GM23338 (cell line): ENCODE results near the gene GNA12. TPM values are rescaled to one million over a fixed set of nuclear protein-coding genes. Genes with fewer than 3 reads are reported as not detected.
A peak's percentile ranks its signal among the peaks of the same experiment; 100 is the strongest.

ENCODE experiments used
- ATAC-seq: fragments of 200-7000 bp; cut with Tn5 transposase; 3 replicates; pipeline ENCODE4 v1.9.1; 2020
- DNase-seq: peaks from one replicate; pipeline ENCODE4 v3.0.0-alpha.2; 2015; ENCODE audit warnings: low spot score
- H2AFZ ChIP-seq: fragments of 200-600 bp; sonication (generic); 2 replicates; pipeline ENCODE4 v1.8.0; 2016; ENCODE audit warnings: antibody characterized with exemption, mild to moderate bottlenecking, moderate library complexity
- H3F3A ChIP-seq: fragments of 200-600 bp; sonication (generic); replicated peaks from 2 replicates; pipeline ENCODE4 v1.8.0; 2017; ENCODE audit warnings: antibody characterized with exemption, mixed run types, low read depth
- H3K27ac ChIP-seq: fragments of 200-600 bp; sonication (generic); 2 replicates; pipeline ENCODE4 v1.6.1; 2016; ENCODE audit warnings: low read depth
- H3K27me3 ChIP-seq: fragments of 200-600 bp; sonication (generic); 2 replicates; pipeline ENCODE4 v1.8.0; 2016; ENCODE audit warnings: mild to moderate bottlenecking, mixed run types, moderate library complexity; ENCODE audit not compliant: insufficient read depth
- H3K36me3 ChIP-seq: fragments of 200-600 bp; sonication (generic); 2 replicates; pipeline ENCODE4 v1.8.0; 2016; ENCODE audit warnings: mild to moderate bottlenecking; ENCODE audit not compliant: insufficient read depth
- H3K4me1 ChIP-seq: fragments of 200-600 bp; sonication (generic); 2 replicates; pipeline ENCODE4 v1.8.0; 2016; ENCODE audit warnings: mild to moderate bottlenecking, moderate library complexity; ENCODE audit not compliant: insufficient read depth
- H3K4me2 ChIP-seq: fragments of 200-600 bp; sonication (generic); 2 replicates; pipeline ENCODE4 v1.7.1; 2017; ENCODE audit warnings: mixed run types
- H3K4me3 ChIP-seq: fragments of 200-600 bp; sonication (generic); 2 replicates; pipeline ENCODE4 v1.6.1; 2016; ENCODE audit warnings: mixed run types
- H3K79me2 ChIP-seq: fragments of 200-600 bp; sonication (generic); replicated peaks from 2 replicates; pipeline ENCODE4 v1.8.0; 2017; ENCODE audit warnings: mild to moderate bottlenecking; ENCODE audit not compliant: insufficient read depth
- H3K9me2 ChIP-seq: fragments of 200-600 bp; sonication (generic); 2 replicates; pipeline ENCODE4 v1.8.0; 2017; ENCODE audit not compliant: insufficient read depth
- H4K20me1 ChIP-seq: fragments of 200-600 bp; sonication (generic); replicated peaks from 2 replicates; pipeline ENCODE4 v1.8.0; 2017; ENCODE audit warnings: mild to moderate bottlenecking; ENCODE audit not compliant: insufficient read depth
- H3K27ac Mint-ChIP-seq: 2 replicates; pipeline ENCODE4 v1.8.0; 2020; ENCODE audit warnings: inconsistent platforms, mild to moderate bottlenecking, moderate library complexity, mixed read lengths
- H3K27me3 Mint-ChIP-seq: 3 replicates; pipeline ENCODE4 v1.8.0; 2022; ENCODE audit warnings: low read depth, mild to moderate bottlenecking, moderate library complexity, mixed read lengths, inconsistent platforms; ENCODE audit not compliant: insufficient read depth, poor library complexity
- H3K36me3 Mint-ChIP-seq: 3 replicates; pipeline ENCODE4 v1.8.0; 2021; ENCODE audit warnings: low read depth, mild to moderate bottlenecking, inconsistent platforms, moderate library complexity, mixed read lengths
- H3K4me1 Mint-ChIP-seq: 3 replicates; pipeline ENCODE4 v1.8.0; 2020; ENCODE audit warnings: mild to moderate bottlenecking, inconsistent platforms, mixed read lengths
- H3K4me3 Mint-ChIP-seq: 3 replicates; pipeline ENCODE4 v1.8.0; 2021; ENCODE audit warnings: moderate library complexity, mild to moderate bottlenecking, inconsistent platforms, mixed read lengths
- H3K9me3 Mint-ChIP-seq: 3 replicates; pipeline ENCODE4 v1.8.0; 2020; ENCODE audit warnings: moderate library complexity, mild to moderate bottlenecking, inconsistent platforms, mixed read lengths
- CREB1 ChIP-seq: fragments of 250-450 bp; sonication (Bioruptor Pico); IDR thresholded peaks from 2 replicates; pipeline ENCODE4 v1.5.0; 2020; ENCODE audit warnings: low read depth, mild to moderate bottlenecking, moderate library complexity
- EZH2phosphoT487 ChIP-seq: fragments of 200-600 bp; sonication (generic); IDR thresholded peaks from one replicate; pipeline ENCODE4 v1.8.1; 2018; ENCODE audit warnings: antibody characterized with exemption; ENCODE audit not compliant: unreplicated experiment
- JUNB ChIP-seq: IDR thresholded peaks from one replicate; pipeline ENCODE4 v1.6.1; 2016; ENCODE audit warnings: antibody characterized with exemption; ENCODE audit not compliant: unreplicated experiment
- NANOG ChIP-seq: IDR thresholded peaks from 2 replicates; pipeline ENCODE4 v1.6.1; 2016; ENCODE audit warnings: antibody characterized with exemption, borderline replicate concordance
- POLR2AphosphoS5 ChIP-seq: IDR thresholded peaks from 2 replicates; pipeline ENCODE4 v1.6.1; 2016; ENCODE audit warnings: antibody characterized with exemption, low read depth
- STAT1 ChIP-seq: IDR thresholded peaks from one replicate; pipeline ENCODE4 v1.6.1; 2016; ENCODE audit warnings: antibody characterized with exemption; ENCODE audit not compliant: unreplicated experiment
- ZNF114 ChIP-seq: fragments of 250-450 bp; sonication (Bioruptor Pico); IDR thresholded peaks from 2 replicates; pipeline ENCODE4 v1.5.0; 2020; ENCODE audit warnings: mild to moderate bottlenecking, moderate library complexity
- ZNF331 ChIP-seq: fragments of 250-450 bp; sonication (Bioruptor Pico); IDR thresholded peaks from 2 replicates; pipeline ENCODE4 v1.5.0; 2020; ENCODE audit warnings: low read depth, mild to moderate bottlenecking, moderate library complexity
- polyA plus RNA-seq: library from polyadenylated mRNA; unstranded; fragments of >200 nt; fragmentation: Nextera tagmentation; extraction: Ambion mirVana; gene quantifications from 2 replicates; pipeline ENCODE4 v1.2.1, GENCODE V29; 2016
- total RNA-seq: library from RNA; depleted of rRNA; stranded (reverse); fragments of >200 nt; shearing (Covaris generic); gene quantifications from 2 replicates; pipeline ENCODE4 v1.2.3, GENCODE V29; 2014
- TF ChIP-seq, protein P1 (sequence below): IDR thresholded peaks from one replicate; pipeline ENCODE4 v1.6.1; 2018; ENCODE audit warnings: antibody characterized with exemption; ENCODE audit not compliant: unreplicated experiment
- TF ChIP-seq, protein P2 (sequence below): IDR thresholded peaks from 2 replicates; pipeline ENCODE4 v1.6.1; 2016; ENCODE audit warnings: antibody characterized with exemption
- TF ChIP-seq, protein P3 (sequence below): fragments of 250-450 bp; sonication (Bioruptor Pico); IDR thresholded peaks from 2 replicates; pipeline ENCODE4 v1.5.0; 2020; ENCODE audit warnings: mild to moderate bottlenecking, moderate library complexity
- TF ChIP-seq, protein P4 (sequence below), 2 experiments: fragments of 200-600 bp in 1 of 2; sonication (generic) in 1 of 2; conservative IDR thresholded peaks; 2 replicates each; pipeline versions ENCODE4 v1.5.1 to v1.6.1; 2016 to 2017; ENCODE audit warnings: antibody characterized with exemption in 2 of 2, low read depth in 2 of 2, mild to moderate bottlenecking in 2 of 2, moderate library complexity in 1 of 2

Gene GNA12
- total and polyA plus RNA-seq, 2 experiments from 2014 or later = 24.0 to 87.7 TPM

DNA sequence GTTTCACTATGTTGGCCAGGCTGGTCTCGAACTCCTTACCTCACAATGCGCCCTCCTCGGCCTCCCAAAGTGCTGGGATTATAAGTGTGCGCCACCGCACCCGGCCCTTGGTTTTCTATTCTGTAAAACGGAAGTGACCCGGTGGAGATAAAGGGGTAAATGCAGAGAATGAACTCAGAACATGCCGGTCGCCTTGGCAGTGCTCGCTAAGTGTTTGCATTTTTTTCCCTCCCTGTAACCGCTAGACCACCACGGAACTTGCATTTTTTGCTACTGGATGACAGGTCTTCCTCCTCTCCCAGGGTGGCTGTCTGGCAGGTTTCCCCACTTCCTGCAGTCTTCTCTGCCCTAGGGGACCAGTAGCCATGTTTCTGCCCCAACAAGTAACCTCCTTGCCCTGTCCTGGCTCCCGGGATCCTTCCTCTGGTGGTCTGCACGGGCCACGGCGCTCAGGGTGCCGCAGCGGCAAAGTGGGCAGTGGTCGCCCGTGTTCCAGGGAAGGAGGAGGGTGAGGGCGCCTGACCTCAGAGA, 18.8 kb upstream of the GNA12 start:
- Histone ChIP-seq H3K4me3 (no peak overlapping the region), H3K4me2 (no peak overlapping the region), H3K27ac (no peak overlapping the region), H2AFZ (peak overlapping the region; percentile 95), H4K20me1 (no peaks in the 10 kb centered on the region), H3K9me2 (no peaks in the 10 kb centered on the region), H3K36me3 (no peaks in the 10 kb centered on the region), H3F3A (0 out of 2 replicates have a peak, but pooled peaks cover 7% of the 10 kb centered on the region), H3K79me2 (no peaks in the 10 kb centered on the region), H3K4me1 (peaks cover 13% of the 10 kb centered on the region; the same call in 1 of the 2 replicates), H3K27me3 (no peaks in the 10 kb centered on the region)
- no peak overlapping the region for H3K4me3 Mint-ChIP-seq
- no peaks in the 10 kb centered on the region for H3K36me3 Mint-ChIP-seq
- no peaks in the 10 kb centered on the region for H3K9me3 Mint-ChIP-seq
- peaks cover 14% of the 10 kb centered on the region for H3K4me1 Mint-ChIP-seq
- peaks cover 7% of the 10 kb centered on the region for H3K27me3 Mint-ChIP-seq
- peak overlapping the region; percentile 72; the same call in 1 of the 2 replicates for H3K27ac Mint-ChIP-seq
- TF ChIP-seq EZH2phosphoT487 (no peak), ZNF331 (no peak), STAT1 (no peak), JUNB (no peak), NANOG (no peak), ZNF114 (CRISPR knock-in tag) (no peak), CREB1 (no peak), POLR2AphosphoS5 (no peak)
- TF ChIP-seq, protein P1, sequence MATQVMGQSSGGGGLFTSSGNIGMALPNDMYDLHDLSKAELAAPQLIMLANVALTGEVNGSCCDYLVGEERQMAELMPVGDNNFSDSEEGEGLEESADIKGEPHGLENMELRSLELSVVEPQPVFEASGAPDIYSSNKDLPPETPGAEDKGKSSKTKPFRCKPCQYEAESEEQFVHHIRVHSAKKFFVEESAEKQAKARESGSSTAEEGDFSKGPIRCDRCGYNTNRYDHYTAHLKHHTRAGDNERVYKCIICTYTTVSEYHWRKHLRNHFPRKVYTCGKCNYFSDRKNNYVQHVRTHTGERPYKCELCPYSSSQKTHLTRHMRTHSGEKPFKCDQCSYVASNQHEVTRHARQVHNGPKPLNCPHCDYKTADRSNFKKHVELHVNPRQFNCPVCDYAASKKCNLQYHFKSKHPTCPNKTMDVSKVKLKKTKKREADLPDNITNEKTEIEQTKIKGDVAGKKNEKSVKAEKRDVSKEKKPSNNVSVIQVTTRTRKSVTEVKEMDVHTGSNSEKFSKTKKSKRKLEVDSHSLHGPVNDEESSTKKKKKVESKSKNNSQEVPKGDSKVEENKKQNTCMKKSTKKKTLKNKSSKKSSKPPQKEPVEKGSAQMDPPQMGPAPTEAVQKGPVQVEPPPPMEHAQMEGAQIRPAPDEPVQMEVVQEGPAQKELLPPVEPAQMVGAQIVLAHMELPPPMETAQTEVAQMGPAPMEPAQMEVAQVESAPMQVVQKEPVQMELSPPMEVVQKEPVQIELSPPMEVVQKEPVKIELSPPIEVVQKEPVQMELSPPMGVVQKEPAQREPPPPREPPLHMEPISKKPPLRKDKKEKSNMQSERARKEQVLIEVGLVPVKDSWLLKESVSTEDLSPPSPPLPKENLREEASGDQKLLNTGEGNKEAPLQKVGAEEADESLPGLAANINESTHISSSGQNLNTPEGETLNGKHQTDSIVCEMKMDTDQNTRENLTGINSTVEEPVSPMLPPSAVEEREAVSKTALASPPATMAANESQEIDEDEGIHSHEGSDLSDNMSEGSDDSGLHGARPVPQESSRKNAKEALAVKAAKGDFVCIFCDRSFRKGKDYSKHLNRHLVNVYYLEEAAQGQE = no peak
- TF ChIP-seq, protein P2, sequence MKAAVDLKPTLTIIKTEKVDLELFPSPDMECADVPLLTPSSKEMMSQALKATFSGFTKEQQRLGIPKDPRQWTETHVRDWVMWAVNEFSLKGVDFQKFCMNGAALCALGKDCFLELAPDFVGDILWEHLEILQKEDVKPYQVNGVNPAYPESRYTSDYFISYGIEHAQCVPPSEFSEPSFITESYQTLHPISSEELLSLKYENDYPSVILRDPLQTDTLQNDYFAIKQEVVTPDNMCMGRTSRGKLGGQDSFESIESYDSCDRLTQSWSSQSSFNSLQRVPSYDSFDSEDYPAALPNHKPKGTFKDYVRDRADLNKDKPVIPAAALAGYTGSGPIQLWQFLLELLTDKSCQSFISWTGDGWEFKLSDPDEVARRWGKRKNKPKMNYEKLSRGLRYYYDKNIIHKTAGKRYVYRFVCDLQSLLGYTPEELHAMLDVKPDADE = no peak
- TF ChIP-seq, protein P3, sequence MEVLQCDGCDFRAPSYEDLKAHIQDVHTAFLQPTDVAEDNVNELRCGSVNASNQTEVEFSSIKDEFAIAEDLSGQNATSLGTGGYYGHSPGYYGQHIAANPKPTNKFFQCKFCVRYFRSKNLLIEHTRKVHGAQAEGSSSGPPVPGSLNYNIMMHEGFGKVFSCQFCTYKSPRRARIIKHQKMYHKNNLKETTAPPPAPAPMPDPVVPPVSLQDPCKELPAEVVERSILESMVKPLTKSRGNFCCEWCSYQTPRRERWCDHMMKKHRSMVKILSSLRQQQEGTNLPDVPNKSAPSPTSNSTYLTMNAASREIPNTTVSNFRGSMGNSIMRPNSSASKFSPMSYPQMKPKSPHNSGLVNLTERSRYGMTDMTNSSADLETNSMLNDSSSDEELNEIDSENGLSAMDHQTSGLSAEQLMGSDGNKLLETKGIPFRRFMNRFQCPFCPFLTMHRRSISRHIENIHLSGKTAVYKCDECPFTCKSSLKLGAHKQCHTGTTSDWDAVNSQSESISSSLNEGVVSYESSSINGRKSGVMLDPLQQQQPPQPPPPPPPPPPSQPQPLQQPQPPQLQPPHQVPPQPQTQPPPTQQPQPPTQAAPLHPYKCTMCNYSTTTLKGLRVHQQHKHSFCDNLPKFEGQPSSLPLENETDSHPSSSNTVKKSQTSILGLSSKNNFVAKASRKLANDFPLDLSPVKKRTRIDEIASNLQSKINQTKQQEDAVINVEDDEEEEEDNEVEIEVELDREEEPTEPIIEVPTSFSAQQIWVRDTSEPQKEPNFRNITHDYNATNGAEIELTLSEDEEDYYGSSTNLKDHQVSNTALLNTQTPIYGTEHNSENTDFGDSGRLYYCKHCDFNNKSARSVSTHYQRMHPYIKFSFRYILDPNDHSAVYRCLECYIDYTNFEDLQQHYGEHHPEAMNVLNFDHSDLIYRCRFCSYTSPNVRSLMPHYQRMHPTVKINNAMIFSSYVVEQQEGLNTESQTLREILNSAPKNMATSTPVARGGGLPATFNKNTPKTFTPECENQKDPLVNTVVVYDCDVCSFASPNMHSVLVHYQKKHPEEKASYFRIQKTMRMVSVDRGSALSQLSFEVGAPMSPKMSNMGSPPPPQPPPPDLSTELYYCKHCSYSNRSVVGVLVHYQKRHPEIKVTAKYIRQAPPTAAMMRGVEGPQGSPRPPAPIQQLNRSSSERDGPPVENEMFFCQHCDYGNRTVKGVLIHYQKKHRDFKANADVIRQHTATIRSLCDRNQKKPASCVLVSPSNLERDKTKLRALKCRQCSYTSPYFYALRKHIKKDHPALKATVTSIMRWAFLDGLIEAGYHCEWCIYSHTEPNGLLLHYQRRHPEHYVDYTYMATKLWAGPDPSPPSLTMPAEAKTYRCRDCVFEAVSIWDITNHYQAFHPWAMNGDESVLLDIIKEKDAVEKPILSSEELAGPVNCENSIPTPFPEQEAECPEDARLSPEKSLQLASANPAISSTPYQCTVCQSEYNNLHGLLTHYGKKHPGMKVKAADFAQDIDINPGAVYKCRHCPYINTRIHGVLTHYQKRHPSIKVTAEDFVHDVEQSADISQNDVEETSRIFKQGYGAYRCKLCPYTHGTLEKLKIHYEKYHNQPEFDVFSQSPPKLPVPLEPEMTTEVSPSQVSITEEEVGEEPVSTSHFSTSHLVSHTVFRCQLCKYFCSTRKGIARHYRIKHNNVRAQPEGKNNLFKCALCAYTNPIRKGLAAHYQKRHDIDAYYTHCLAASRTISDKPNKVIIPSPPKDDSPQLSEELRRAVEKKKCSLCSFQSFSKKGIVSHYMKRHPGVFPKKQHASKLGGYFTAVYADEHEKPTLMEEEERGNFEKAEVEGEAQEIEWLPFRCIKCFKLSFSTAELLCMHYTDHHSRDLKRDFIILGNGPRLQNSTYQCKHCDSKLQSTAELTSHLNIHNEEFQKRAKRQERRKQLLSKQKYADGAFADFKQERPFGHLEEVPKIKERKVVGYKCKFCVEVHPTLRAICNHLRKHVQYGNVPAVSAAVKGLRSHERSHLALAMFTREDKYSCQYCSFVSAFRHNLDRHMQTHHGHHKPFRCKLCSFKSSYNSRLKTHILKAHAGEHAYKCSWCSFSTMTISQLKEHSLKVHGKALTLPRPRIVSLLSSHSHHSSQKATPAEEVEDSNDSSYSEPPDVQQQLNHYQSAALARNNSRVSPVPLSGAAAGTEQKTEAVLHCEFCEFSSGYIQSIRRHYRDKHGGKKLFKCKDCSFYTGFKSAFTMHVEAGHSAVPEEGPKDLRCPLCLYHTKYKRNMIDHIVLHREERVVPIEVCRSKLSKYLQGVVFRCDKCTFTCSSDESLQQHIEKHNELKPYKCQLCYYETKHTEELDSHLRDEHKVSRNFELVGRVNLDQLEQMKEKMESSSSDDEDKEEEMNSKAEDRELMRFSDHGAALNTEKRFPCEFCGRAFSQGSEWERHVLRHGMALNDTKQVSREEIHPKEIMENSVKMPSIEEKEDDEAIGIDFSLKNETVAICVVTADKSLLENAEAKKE (CRISPR knock-in tag) = no peak
- TF ChIP-seq, protein P4, sequence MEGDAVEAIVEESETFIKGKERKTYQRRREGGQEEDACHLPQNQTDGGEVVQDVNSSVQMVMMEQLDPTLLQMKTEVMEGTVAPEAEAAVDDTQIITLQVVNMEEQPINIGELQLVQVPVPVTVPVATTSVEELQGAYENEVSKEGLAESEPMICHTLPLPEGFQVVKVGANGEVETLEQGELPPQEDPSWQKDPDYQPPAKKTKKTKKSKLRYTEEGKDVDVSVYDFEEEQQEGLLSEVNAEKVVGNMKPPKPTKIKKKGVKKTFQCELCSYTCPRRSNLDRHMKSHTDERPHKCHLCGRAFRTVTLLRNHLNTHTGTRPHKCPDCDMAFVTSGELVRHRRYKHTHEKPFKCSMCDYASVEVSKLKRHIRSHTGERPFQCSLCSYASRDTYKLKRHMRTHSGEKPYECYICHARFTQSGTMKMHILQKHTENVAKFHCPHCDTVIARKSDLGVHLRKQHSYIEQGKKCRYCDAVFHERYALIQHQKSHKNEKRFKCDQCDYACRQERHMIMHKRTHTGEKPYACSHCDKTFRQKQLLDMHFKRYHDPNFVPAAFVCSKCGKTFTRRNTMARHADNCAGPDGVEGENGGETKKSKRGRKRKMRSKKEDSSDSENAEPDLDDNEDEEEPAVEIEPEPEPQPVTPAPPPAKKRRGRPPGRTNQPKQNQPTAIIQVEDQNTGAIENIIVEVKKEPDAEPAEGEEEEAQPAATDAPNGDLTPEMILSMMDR (conservative IDR thresholded peaks at IDR 0.05; ENCODE audit: low read depth in 2 of 2) = no peak
- no peak for ATAC-seq
- DNase-seq = no peak
